WERI-Rb-1 (cell line): Measurements from ENCODE around the gene PRKCSH.

Experiments used
- DNase-seq: peaks from one replicate; pipeline ENCODE4 v3.0.0-alpha.2; 2020
- H3K27ac ChIP-seq: fragments of 250-450 bp; sonication (Bioruptor Pico); 2 replicates; pipeline ENCODE4 v1.5.1; 2020; ENCODE audit warnings: mild to moderate bottlenecking, moderate library complexity
- H3K27me3 ChIP-seq: fragments of 250-450 bp; sonication (Bioruptor Pico); 2 replicates; pipeline ENCODE4 v1.5.1; 2021; ENCODE audit warnings: mild to moderate bottlenecking, low read depth, moderate library complexity; ENCODE audit not compliant: insufficient read depth, severe bottlenecking
- H3K36me3 ChIP-seq: fragments of 250-450 bp; sonication (Bioruptor Pico); 2 replicates; pipeline ENCODE4 v1.5.1; 2020; ENCODE audit warnings: mild to moderate bottlenecking, moderate library complexity
- H3K4me3 ChIP-seq: 2 replicates; pipeline ENCODE4 v1.5.1; 2011; ENCODE audit warnings: low read depth, mild to moderate bottlenecking, control low read depth, low read length
- H3K9me3 ChIP-seq: fragments of 250-450 bp; sonication (Bioruptor Pico); 2 replicates; pipeline ENCODE4 v1.5.1; 2021; ENCODE audit warnings: mild to moderate bottlenecking, moderate library complexity; ENCODE audit not compliant: severe bottlenecking
- CTCF ChIP-seq: IDR thresholded peaks from 2 replicates; pipeline ENCODE4 v1.5.1; 2011; ENCODE audit warnings: low read depth, mild to moderate bottlenecking, control low read depth, inconsistent platforms, low read length

PRKCSH gene

GRCh38 chr19:11481534-11482383, 46.3 kb downstream of the PRKCSH start:
- H3K27ac ChIP-seq: no peak overlapping the region

DNA sequence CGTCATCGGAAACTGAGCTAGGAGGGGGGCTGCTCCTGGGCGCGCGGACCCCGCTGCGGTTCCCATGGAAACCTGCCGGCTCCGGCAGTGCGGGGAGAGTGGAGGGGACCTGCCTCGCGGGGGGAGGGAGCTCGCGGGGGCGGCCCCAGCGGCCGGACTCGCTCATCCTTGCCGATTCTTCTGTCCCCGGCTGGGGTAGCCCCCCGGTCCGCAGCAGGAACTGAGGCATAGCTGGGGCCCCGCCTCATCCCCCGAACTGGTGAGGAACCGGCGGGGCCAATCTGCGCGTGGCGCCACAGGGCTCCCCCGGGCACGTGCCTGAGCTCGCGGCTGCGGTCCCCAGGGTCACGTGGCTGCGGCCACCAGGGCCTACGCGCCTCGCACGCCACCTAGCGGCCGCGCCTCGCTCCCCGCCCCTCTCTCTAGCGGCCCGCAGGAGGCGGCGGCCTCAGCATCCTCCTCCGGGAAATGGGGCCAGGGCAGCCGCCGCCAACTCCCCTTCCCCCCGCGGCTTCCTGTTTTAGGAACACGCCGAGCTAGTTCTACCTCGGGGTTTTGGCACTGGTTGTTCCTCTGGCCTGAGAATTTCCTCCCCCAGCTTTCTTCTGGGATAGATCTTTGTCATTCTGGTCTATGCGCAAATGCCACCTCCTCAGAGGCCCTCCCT, 47.1 kb downstream of the PRKCSH start:
- DNase-seq: peak; percentile 83
- peak; percentile 98 for TF ChIP-seq CTCF
- no peaks in the 10 kb centered on the region for H3K9me3 ChIP-seq
- peaks cover 3% of the 10 kb centered on the region; the same call in 1 of the 2 replicates for H3K36me3 ChIP-seq
- peaks cover 31% of the 10 kb centered on the region for H3K27me3 ChIP-seq
- peak overlapping the region; percentile 59 for H3K4me3 ChIP-seq
- no peak overlapping the region for H3K27ac ChIP-seq

More at GRCh38 chr19:11481534-11482383, 46.3 kb downstream of the PRKCSH start:
- TF ChIP-seq CTCF: no peak
- peaks cover 3% of the 10 kb centered on the region; the same call in 1 of the 2 replicates for H3K36me3 ChIP-seq
- DNase-seq: peak; percentile 92
- peak overlapping the region; percentile 59 for H3K4me3 ChIP-seq
- H3K9me3 ChIP-seq: no peaks in the 10 kb centered on the region
- H3K27me3 ChIP-seq: peaks cover 31% of the 10 kb centered on the region

DNA sequence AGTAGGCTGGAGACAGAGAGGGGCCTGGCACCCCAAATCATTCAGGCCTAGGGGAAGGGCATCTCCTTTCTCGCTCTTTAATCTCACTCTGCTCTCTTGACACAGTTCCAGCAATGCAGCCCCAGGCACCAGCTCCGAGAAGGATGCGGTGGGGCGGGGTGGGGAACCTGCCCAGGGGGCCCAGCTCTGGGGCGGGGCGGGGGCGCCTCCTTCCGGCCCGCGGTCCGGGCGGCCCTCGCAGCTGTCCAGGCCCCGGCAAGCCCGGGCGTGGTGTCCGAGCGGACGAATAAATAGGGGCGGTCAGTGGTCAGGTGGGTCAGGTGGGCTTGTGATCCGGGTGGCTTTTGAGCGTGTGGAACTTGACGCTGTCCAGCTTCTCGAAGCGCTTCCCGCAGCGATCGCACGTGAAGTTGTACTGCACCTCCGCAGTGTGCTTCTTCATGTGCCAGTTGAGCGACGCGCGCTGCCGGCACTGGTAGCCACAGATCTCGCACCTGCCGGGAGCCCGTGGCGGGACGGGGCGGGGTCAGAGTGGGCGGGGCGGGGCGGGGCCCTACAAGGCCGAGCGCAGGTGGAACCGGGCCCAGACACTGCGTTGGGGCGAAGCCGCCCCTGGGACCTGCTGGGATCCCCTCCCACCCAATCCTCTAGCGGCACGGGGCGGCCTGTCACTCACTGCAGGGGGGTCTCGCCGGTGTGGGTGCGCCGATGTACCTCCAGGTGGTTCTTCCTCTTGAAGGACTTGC, 48.1 kb downstream of the PRKCSH start:
- peaks cover 3% of the 10 kb centered on the region; the same call in 1 of the 2 replicates for H3K36me3 ChIP-seq
- no peak for TF ChIP-seq CTCF
- no peak overlapping the region for H3K4me3 ChIP-seq
- no peak for DNase-seq
- no peaks in the 10 kb centered on the region for H3K9me3 ChIP-seq
- no peak overlapping the region for H3K27ac ChIP-seq
- peaks cover 31% of the 10 kb centered on the region for H3K27me3 ChIP-seq

GRCh38 chr19:11485245-11485837, 49.9 kb downstream of the PRKCSH start:
- Histone ChIP-seq H3K36me3 (peaks cover 3% of the 10 kb centered on the region; the same call in 1 of the 2 replicates), H3K27ac (no peak overlapping the region), H3K4me3 (no peak overlapping the region), H3K9me3 (no peaks in the 10 kb centered on the region), H3K27me3 (peaks cover 20% of the 10 kb centered on the region)
- TF ChIP-seq CTCF: no peak
- no peak for DNase-seq

GRCh38 chr19:11486661-11487503, 51.4 kb downstream of the PRKCSH start:
- TF ChIP-seq CTCF: no peak
- no peaks in the 10 kb centered on the region for H3K9me3 ChIP-seq
- no peak overlapping the region for H3K4me3 ChIP-seq
- peaks cover 3% of the 10 kb centered on the region; the same call in 1 of the 2 replicates for H3K36me3 ChIP-seq
- peaks cover 5% of the 10 kb centered on the region for H3K27me3 ChIP-seq
- DNase-seq: no peak
- H3K27ac ChIP-seq: no peak overlapping the region
